Stimulated activated CD8-positive, alpha-beta memory T cell treated with anti-CD3 and anti-CD28 coated beads, Interleukin-12 subunit alpha, Interleukin-12 subunit beta, amount 100 ng/mL, for 4 hours (primary cell): ENCODE results near the gene CIAPIN1.

Experiments used
- DNase-seq: peaks from one replicate; pipeline ENCODE4 v3.0.0-alpha.2; 2020; ENCODE audit warnings: low read depth

Gene CIAPIN1

DNA sequence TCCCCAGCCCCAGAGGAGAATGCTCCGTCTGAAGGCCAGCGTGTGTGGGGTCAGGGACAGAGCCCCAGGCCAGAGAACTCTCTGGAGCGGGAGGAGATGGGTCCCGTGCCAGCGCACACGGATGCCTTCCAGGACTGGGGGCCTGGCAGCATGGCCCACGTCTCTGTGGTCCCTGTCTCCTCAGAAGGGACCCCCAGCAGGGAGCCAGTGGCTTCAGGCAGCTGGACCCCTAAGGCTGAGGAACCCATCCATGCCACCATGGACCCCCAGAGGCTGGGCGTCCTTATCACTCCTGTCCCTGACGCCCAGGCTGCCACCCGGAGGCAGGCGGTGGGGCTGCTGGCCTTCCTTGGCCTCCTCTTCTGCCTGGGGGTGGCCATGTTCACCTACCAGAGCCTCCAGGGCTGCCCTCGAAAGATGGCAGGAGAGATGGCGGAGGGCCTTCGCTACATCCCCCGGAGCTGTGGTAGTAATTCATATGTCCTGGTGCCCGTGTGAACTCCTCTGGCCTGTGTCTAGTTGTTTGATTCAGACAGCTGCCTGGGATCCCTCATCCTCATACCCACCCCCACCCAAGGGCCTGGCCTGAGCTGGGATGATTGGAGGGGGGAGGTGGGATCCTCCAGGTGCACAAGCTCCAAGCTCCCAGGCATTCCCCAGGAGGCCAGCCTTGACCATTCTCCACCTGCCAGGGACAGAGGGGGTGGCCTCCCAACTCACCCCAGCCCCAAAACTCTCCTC lies 64.5 kb downstream of the CIAPIN1 start:
- no peak for DNase-seq

DNA sequence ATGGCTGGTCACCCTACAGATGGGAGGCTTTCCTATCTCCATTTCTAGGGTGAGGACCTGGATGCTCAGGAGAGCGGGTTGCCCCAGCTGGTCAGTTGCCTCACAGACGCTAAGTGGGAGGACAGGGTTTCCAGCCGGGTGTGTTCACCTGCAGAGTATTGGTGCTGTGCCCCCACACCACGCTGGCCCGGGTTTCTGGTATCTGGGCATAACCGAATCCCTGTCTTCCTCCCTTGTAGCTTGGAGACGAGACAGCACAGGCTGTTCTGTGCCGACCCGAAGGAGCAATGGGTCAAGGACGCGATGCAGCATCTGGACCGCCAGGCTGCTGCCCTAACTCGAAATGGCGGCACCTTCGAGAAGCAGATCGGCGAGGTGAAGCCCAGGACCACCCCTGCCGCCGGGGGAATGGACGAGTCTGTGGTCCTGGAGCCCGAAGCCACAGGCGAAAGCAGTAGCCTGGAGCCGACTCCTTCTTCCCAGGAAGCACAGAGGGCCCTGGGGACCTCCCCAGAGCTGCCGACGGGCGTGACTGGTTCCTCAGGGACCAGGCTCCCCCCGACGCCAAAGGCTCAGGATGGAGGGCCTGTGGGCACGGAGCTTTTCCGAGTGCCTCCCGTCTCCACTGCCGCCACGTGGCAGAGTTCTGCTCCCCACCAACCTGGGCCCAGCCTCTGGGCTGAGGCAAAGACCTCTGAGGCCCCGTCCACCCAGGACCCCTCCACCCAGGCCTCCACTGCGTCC lies 65.2 kb downstream of the CIAPIN1 start:
- DNase-seq: no peak

GRCh38 chr16:57380671-57381462 lies 66.3 kb downstream of the CIAPIN1 start:
- DNase-seq: no peak

- no peak for DNase-seq
Measured at GRCh38 chr16:57379579-57379978, 67.6 kb downstream of the CIAPIN1 start.
